Endothelial cell of umbilical vein (primary cell): ENCODE measurements around the gene EIF3B.

Source experiments
- EZH2 ChIP-seq: IDR thresholded peaks from 2 replicates; pipeline ENCODE4 v1.6.1; 2012; ENCODE audit warnings: borderline replicate concordance, low read depth, mild to moderate bottlenecking, moderate library complexity, low read length, inconsistent platforms; ENCODE audit not compliant: severe bottlenecking
- FOS ChIP-seq: IDR thresholded peaks from 2 replicates; pipeline ENCODE4 v1.6.1; 2011; ENCODE audit warnings: mild to moderate bottlenecking, low read length, moderate library complexity, borderline replicate concordance; ENCODE audit not compliant: insufficient read depth
- JUN ChIP-seq: IDR thresholded peaks from 2 replicates; pipeline ENCODE4 v1.6.1; 2011; ENCODE audit warnings: borderline replicate concordance, low read depth; ENCODE audit not compliant: insufficient read length, insufficient read depth
- MYC ChIP-seq: IDR thresholded peaks from one replicate; pipeline ENCODE4 v1.6.1; 2011; ENCODE audit warnings: mild to moderate bottlenecking, low read depth, low read length
- POLR2A ChIP-seq: IDR thresholded peaks from 2 replicates; pipeline ENCODE4 v1.6.1; 2012; ENCODE audit warnings: low read depth, mild to moderate bottlenecking, control low read depth, low read length
- POLR2AphosphoS5 ChIP-seq: IDR thresholded peaks from 2 replicates; pipeline ENCODE4 v1.6.1; 2012; ENCODE audit warnings: low read depth, mild to moderate bottlenecking, control low read depth, low read length, moderate library complexity; ENCODE audit not compliant: insufficient read depth
- TF ChIP-seq, protein P1 (sequence below), 2 donors: IDR thresholded peaks; 1 replicate in 1 of 2; 2 replicates in 1 of 2; pipeline ENCODE4 v1.5.1; 2011; ENCODE audit warnings: low read length in 2 of 2, mild to moderate bottlenecking in 2 of 2, moderate library complexity in 2 of 2, control low read depth in 1 of 2, inconsistent platforms in 1 of 2, low read depth in 1 of 2; ENCODE audit not compliant: insufficient read depth in 1 of 2; ENCODE audit errors: extremely low read depth in 1 of 2
- TF ChIP-seq, protein P2 (sequence below): IDR thresholded peaks from 2 replicates; pipeline ENCODE4 v1.6.1; 2011; ENCODE audit not compliant: insufficient read depth, insufficient read length

DNA sequence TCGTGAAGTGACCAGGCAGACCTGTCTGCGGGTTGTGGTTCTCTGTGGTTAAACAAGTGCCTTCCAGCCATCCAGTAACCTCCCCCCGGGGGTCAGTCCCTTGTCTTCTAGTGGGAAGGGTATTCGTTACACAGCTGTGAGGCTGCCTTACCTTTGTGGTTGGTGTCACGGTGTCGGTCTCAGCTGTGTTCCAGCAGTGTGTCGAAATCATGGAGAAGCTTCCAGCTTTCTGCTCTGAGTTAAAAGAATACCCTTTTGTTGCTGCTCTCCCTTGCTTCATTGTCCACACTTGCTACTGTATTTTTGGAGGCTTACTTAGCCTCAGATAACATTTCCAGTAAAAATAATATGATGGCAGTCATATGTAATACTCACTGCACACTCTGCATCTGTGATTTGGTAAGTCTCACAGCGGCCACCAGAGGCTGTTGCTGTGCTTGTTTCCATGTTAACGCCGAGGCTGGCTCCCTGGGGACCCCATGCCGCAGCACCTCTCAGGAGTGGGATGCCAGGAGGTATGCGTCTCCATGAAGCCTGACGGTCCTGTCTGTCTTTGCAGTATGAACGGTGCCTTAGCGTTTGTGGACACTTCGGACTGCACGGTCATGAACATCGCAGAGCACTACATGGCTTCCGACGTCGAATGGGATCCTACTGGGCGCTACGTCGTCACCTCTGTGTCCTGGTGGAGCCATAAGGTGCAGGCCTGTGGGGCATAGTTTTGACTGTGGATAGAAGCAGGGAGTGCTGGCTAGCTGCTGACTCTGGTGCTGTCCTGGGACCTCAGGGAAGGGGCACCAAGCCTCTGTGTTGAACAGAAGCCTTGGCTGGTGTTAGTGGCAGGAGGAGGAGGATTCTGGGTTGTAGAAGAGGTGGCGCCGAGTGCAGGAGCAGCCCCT, 20.5 kb downstream of the EIF3B start:
- TF ChIP-seq EZH2 (no peak), POLR2AphosphoS5 (no peak), FOS (no peak), POLR2A (no peak), MYC (no peak), JUN (no peak)
- TF ChIP-seq, protein P1, sequence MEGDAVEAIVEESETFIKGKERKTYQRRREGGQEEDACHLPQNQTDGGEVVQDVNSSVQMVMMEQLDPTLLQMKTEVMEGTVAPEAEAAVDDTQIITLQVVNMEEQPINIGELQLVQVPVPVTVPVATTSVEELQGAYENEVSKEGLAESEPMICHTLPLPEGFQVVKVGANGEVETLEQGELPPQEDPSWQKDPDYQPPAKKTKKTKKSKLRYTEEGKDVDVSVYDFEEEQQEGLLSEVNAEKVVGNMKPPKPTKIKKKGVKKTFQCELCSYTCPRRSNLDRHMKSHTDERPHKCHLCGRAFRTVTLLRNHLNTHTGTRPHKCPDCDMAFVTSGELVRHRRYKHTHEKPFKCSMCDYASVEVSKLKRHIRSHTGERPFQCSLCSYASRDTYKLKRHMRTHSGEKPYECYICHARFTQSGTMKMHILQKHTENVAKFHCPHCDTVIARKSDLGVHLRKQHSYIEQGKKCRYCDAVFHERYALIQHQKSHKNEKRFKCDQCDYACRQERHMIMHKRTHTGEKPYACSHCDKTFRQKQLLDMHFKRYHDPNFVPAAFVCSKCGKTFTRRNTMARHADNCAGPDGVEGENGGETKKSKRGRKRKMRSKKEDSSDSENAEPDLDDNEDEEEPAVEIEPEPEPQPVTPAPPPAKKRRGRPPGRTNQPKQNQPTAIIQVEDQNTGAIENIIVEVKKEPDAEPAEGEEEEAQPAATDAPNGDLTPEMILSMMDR (IDR thresholded peaks at IDR 0.05; ENCODE audit: extremely low read depth in 1 of 2, insufficient read depth in 1 of 2, low read depth in 1 of 2, low read length in 2 of 2) = no peak
- TF ChIP-seq, protein P2, sequence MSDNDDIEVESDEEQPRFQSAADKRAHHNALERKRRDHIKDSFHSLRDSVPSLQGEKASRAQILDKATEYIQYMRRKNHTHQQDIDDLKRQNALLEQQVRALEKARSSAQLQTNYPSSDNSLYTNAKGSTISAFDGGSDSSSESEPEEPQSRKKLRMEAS = no peak
